WTC11 (cell line): ENCODE data around the gene LAPTM5.

Source experiments
- ESRRA ChIP-seq: sonication (generic); formaldehyde crosslinking; IDR thresholded peaks from 2 replicates; pipeline ENCODE4 v1.8.1; 2022; ENCODE audit warnings: mild to moderate bottlenecking, missing genetic modification reagents, borderline replicate concordance
- ETV6 ChIP-seq: sonication (generic); formaldehyde crosslinking; IDR thresholded peaks from 2 replicates; pipeline ENCODE4 v1.8.1; 2022; ENCODE audit warnings: mild to moderate bottlenecking, missing genetic modification reagents
- FOXK1 ChIP-seq: sonication (generic); formaldehyde crosslinking; IDR thresholded peaks from 2 replicates; pipeline ENCODE4 v1.8.0; 2022; ENCODE audit warnings: mild to moderate bottlenecking, moderate library complexity, missing genetic modification reagents
- JAZF1 ChIP-seq: fragments of 250-450 bp; sonication (Bioruptor Pico); IDR thresholded peaks from 2 replicates; pipeline ENCODE4 v1.9.0; 2021; ENCODE audit warnings: moderate library complexity, mild to moderate bottlenecking, inconsistent platforms
- JUN ChIP-seq: sonication (generic); formaldehyde crosslinking; IDR thresholded peaks from 2 replicates; pipeline ENCODE4 v1.8.0; 2023; ENCODE audit warnings: mild to moderate bottlenecking, missing genetic modification reagents
- KAT7 ChIP-seq: sonication (generic); formaldehyde crosslinking; IDR thresholded peaks from 2 replicates; pipeline ENCODE4 v1.8.1; 2023; ENCODE audit warnings: missing genetic modification reagents, mild to moderate bottlenecking, borderline replicate concordance
- MYBL2 ChIP-seq: sonication (generic); formaldehyde crosslinking; IDR thresholded peaks from 2 replicates; pipeline ENCODE4 v1.8.1; 2023; ENCODE audit warnings: mild to moderate bottlenecking, moderate library complexity, missing genetic modification reagents
- SP1 ChIP-seq: sonication (generic); formaldehyde crosslinking; conservative IDR thresholded peaks from 2 replicates; pipeline ENCODE4 v1.8.1; 2022; ENCODE audit warnings: missing genetic modification reagents
- ZNF121 ChIP-seq: sonication (generic); formaldehyde crosslinking; IDR thresholded peaks from 2 replicates; pipeline ENCODE4 v1.8.0; 2023; ENCODE audit warnings: missing genetic modification reagents
- ZNF423 ChIP-seq: fragments of 250-450 bp; sonication (Bioruptor Pico); IDR thresholded peaks from 2 replicates; pipeline ENCODE4 v2.1.2; 2022; ENCODE audit warnings: mild to moderate bottlenecking, moderate library complexity
- TF ChIP-seq, protein P1 (sequence below): fragments of 200-600 bp; IDR thresholded peaks from 2 replicates; pipeline ENCODE4 v1.8.0; 2022; ENCODE audit warnings: antibody characterized with exemption
- TF ChIP-seq, protein P2 (sequence below): sonication (generic); formaldehyde crosslinking; IDR thresholded peaks from 2 replicates; pipeline ENCODE4 v1.8.1; 2023; ENCODE audit warnings: mild to moderate bottlenecking, missing genetic modification reagents
- TF ChIP-seq, protein P3 (sequence below): sonication (generic); formaldehyde crosslinking; IDR thresholded peaks from 2 replicates; pipeline ENCODE4 v1.8.0; 2022; ENCODE audit warnings: mild to moderate bottlenecking, missing genetic modification reagents

DNA sequence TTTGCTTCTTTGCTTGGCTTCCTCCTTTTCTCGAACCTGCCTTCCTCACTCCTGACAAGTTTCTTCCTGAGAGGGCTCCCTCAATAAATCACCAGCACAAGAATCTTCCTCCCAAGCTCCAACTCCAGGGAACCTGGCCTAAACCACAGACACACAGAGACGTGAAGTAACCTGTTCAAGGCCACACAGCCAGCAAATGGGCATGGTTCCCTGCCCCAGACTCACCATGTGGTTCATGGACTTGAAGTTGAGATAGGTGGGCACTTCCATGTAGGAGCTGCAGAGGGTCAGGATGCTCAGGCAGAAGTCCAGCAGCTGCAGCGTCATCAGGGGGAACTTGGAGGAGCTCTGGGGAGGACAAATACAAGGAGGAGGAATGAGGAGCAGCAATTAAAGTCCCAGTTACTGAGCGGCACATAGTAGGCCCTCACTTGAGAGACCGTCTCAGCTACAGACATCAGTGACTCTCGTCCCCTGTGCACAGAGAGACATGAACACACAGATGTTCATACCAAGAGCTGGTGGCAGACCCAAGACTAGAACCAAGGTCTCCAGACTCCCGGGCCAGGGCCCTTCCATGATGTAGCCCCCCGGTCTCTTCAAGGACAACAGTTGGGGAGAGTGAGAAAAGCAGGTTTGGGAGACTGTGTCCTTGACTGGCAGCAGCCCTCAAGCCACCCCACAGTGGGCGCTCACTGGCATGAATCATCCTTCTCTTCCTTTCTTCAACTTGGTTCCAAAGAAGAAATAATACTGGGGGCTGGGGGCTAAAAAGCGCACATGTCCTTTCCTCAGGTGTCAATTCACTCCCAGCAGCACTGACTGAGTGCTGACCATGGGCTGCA is 18.6 kb downstream of the LAPTM5 start:
- TF ChIP-seq FOXK1 (CRISPR knock-in tag) (no peak), MYBL2 (CRISPR knock-in tag) (no peak), JAZF1 (CRISPR knock-in tag) (no peak), SP1 (CRISPR knock-in tag) (no peak), ETV6 (CRISPR knock-in tag) (no peak), ESRRA (CRISPR knock-in tag) (no peak), ZNF121 (no peak), KAT7 (CRISPR knock-in tag) (no peak), JUN (CRISPR knock-in tag) (no peak), ZNF423 (CRISPR knock-in tag) (no peak)
- TF ChIP-seq, protein P1, sequence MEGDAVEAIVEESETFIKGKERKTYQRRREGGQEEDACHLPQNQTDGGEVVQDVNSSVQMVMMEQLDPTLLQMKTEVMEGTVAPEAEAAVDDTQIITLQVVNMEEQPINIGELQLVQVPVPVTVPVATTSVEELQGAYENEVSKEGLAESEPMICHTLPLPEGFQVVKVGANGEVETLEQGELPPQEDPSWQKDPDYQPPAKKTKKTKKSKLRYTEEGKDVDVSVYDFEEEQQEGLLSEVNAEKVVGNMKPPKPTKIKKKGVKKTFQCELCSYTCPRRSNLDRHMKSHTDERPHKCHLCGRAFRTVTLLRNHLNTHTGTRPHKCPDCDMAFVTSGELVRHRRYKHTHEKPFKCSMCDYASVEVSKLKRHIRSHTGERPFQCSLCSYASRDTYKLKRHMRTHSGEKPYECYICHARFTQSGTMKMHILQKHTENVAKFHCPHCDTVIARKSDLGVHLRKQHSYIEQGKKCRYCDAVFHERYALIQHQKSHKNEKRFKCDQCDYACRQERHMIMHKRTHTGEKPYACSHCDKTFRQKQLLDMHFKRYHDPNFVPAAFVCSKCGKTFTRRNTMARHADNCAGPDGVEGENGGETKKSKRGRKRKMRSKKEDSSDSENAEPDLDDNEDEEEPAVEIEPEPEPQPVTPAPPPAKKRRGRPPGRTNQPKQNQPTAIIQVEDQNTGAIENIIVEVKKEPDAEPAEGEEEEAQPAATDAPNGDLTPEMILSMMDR: no peak
- TF ChIP-seq, protein P2, sequence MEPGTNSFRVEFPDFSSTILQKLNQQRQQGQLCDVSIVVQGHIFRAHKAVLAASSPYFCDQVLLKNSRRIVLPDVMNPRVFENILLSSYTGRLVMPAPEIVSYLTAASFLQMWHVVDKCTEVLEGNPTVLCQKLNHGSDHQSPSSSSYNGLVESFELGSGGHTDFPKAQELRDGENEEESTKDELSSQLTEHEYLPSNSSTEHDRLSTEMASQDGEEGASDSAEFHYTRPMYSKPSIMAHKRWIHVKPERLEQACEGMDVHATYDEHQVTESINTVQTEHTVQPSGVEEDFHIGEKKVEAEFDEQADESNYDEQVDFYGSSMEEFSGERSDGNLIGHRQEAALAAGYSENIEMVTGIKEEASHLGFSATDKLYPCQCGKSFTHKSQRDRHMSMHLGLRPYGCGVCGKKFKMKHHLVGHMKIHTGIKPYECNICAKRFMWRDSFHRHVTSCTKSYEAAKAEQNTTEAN (CRISPR knock-in tag): no peak
- TF ChIP-seq, protein P3, sequence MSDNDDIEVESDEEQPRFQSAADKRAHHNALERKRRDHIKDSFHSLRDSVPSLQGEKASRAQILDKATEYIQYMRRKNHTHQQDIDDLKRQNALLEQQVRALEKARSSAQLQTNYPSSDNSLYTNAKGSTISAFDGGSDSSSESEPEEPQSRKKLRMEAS: no peak
